Measurements from ENCODE around the gene ANGPTL2. TPM values are rescaled to one million over a fixed set of nuclear protein-coding genes. Genes with fewer than 3 reads are reported as not detected.

ANGPTL2 gene
- total RNA-seq, 1 donor from 2014 or later, result 1.1 TPM

GRCh38 chr9:127112056-127112455, 10.4 kb downstream of the ANGPTL2 start:
- no peak for DNase-seq (ENCODE audit: low read depth)
- H3K4me3 ChIP-seq (ENCODE audit: low read depth, low read length), result no peak overlapping the region
- TF ChIP-seq CTCF (conservative IDR thresholded peaks at IDR 0.05; ENCODE audit: low read depth, low read length), result no peak

DNA sequence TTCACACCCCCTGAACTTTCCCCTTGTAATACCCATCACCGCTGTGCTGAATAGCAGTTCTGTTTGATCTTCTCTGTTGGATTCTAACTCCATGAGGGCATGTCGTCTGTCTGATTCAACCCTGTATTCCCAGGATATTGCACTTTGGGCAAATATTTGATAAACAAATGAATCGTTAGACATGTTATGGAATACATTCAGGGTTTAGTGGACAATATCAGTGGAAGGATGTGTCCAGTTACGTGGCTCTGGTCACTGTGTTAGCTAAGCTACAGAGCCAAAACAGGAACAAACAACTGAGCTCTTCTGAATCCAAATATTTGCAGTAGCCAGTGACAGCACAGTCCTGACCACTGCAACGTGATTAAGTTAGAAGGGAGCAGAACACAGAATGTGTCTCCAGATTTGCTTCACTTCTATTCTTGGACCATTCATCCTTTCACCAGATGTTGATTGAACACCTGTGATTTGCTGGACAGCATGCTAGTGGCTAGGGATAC, 13.2 kb downstream of the ANGPTL2 start:
- no peak overlapping the region for H3K4me3 ChIP-seq (ENCODE audit: low read depth, low read length)
- DNase-seq (ENCODE audit: low read depth), result no peak
- no peak for TF ChIP-seq CTCF (conservative IDR thresholded peaks at IDR 0.05; ENCODE audit: low read depth, low read length)

DNA sequence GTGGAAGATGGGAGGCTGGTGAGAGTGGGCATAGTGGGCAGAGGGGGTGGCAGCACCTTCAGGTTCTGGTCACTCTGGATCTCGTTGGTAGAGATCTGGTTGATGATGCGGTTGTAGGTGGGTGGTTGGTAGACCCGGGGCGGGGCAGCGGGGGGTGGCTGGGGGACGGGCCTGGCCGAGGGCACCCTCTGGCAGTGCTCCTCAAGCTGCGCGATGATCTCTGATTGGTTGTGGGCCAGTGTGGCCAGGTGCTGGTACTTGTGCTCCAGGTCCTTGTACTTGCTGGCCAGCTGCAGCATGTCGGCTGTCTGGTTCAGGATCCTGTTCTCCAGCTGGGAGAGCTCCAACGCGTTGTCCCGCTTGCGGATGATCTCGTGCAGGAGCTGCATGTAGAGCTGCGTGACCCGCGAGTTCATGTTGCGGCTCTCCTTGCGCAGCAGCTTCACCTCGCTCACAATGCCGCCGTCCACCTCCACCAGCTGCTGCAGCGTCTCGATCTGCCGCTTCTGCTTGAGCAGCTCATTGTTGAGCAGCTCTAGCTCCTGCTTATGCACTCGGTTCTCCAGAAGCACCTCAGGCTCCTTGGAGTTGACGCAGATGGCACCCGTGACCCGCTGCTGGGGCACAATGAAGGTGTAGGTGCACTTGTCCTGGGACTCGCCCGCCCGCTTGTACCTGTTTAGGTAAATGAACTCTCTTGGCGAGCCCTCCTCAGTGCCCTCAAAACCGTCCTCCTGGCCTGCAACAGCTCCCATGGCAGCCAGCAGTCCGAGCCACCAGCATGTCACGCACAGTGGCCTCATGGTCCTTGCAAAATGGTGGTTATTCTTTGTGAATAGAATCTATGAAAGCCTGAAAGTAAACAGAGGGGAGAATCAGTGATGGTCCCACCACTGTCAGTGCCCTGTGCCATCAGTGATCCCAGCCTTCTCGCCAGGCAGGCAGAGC, 14.2 kb downstream of the ANGPTL2 start:
- H3K4me3 ChIP-seq (ENCODE audit: low read depth, low read length), result no peak overlapping the region
- no peak for DNase-seq (ENCODE audit: low read depth)
- TF ChIP-seq CTCF (conservative IDR thresholded peaks at IDR 0.05; ENCODE audit: low read depth, low read length), result no peak

DNA sequence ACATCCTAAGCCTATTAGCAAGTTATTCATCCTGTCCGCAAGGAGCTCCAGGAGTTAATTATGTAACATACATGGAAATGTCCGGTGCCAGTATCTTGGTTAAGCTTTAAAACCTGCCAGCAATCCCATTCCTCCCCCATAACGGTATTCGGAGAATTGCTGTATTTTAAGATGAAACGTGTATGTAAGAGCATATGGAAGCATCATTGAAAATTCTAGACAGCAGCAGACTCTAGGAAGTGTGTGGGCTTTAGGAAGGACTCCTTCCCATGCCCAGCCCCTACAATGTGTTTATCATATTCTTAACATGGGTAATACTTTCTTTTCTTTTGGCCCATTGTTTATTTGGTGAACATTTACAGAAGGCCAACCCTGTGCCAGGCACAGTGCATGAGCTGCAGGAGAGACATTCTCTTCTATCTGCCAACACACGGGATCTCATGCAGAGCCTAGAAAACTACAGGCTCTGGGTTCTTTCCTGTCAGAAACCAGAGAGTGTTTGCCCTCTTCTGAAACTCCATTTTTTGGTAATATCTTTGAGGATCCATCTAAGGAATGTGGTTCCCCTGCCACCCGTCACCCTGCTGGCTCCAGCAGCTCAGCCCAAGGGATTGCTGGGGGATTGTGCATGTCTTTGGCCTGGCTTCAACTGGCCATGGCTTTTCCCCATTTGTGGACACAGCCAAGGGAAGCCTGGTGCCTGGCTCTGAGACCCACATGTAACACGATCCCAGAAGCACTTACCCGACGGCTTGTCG, 15.1 kb downstream of the ANGPTL2 start:
- H3K4me3 ChIP-seq (ENCODE audit: low read depth, low read length), result no peak overlapping the region
- no peak for DNase-seq (ENCODE audit: low read depth)
- TF ChIP-seq CTCF (conservative IDR thresholded peaks at IDR 0.05; ENCODE audit: low read depth, low read length), result no peak

GRCh38 chr9:127106466-127106855, 16.0 kb downstream of the ANGPTL2 start:
- TF ChIP-seq CTCF (conservative IDR thresholded peaks at IDR 0.05; ENCODE audit: low read depth, low read length), result no peak
- H3K4me3 ChIP-seq (ENCODE audit: low read depth, low read length), result no peak overlapping the region
- DNase-seq (ENCODE audit: low read depth), result no peak

- DNase-seq (ENCODE audit: low read depth), result no peak
- TF ChIP-seq CTCF (conservative IDR thresholded peaks at IDR 0.05; ENCODE audit: low read depth, low read length), result no peak
- H3K4me3 ChIP-seq (ENCODE audit: low read depth, low read length), result no peak overlapping the region
Measured at GRCh38 chr9:127105805-127106465, 16.5 kb downstream of the ANGPTL2 start.

Measured in epithelial cell of proximal tubule (primary cell).